Measurements from ENCODE around the gene KIF5A. TPM values are rescaled to one million over a fixed set of nuclear protein-coding genes. Genes with fewer than 3 reads are reported as not detected.

The KIF5A gene
- total and polyA plus RNA-seq, 2 donors (not counting 3 experiments of a cell fraction or from before 2014, with no cell fraction given), result 0.07 to 0.35 TPM

- DNase-seq (ENCODE audit: low read depth, low spot score) (no peak), FAIRE-seq (no peak)
- Histone ChIP-seq H3K4me2 (ENCODE audit: insufficient read depth, low read length) (peak overlapping the region; percentile 81), H3K4me3 (replicated peaks in 1 of 3; ENCODE audit: insufficient read depth in 1 of 3, low read depth in 1 of 3, low read length in 3 of 3) (peak overlapping the region; percentile 47 to 83 (median 50)), H4K20me1 (replicated peaks; ENCODE audit: control insufficient read depth, extremely low read depth, insufficient read depth, low read length) (no peaks in the 10 kb centered on the region), H3K27me3 (ENCODE audit: control insufficient read depth in 2 of 2, insufficient read depth in 2 of 2, low read length in 2 of 2) (no peaks in the 10 kb centered on the region), H3K4me1 (ENCODE audit: control insufficient read depth, extremely low read depth, insufficient read depth, low read length) (peaks cover 30% of the 10 kb centered on the region), H2AFZ (ENCODE audit: low read depth, low read length) (no peak overlapping the region), H3K9me3 (replicated peaks; ENCODE audit: control insufficient read depth, insufficient read depth, low read length) (no peaks in the 10 kb centered on the region), H3K79me2 (ENCODE audit: control insufficient read depth, insufficient read depth, low read length) (peaks cover 32% of the 10 kb centered on the region), H3K36me3 (ENCODE audit: control insufficient read depth in 2 of 2, extremely low read depth in 1 of 2, insufficient read depth in 2 of 2, low read length in 2 of 2) (peaks cover 7 to 30% of the 10 kb centered on the region in 2 experiments), H3K9me1 (replicated peaks; ENCODE audit: control insufficient read depth, extremely low read depth, insufficient read depth, low read length) (no peaks in the 10 kb centered on the region), H3K9ac (replicated peaks; ENCODE audit: extremely low read depth, insufficient read depth, low read length) (peak overlapping the region; percentile 75), H3K27ac (ENCODE audit: insufficient read depth, low read depth, low read length) (peak overlapping the region; percentile 27)
- dilution Hi-C loops (cut with MboI; ENCODE audit: extremely low pct_ligation_motif_present, low sequenced_read_pairs) (no loop called here), intact Hi-C loops (cut with micrococcal nuclease) (loop anchor here (5.0 kb wide), 1 partner anchor 37 kb away; the partner anchor contains the start of gene MARS1)
- ChIA-PET POLR2A (interaction anchor here (0.9 kb wide), 2 partner anchors 20 to 22 kb away, joined by 5 to 8 read pairs; no protein-coding TSS in a partner anchor), CTCF (interaction anchor here (1.1 to 1.5 kb wide), 3 partner anchors 23 to 109 kb away, joined by 3 to 6 read pairs (median 5); partner anchors contain the start of genes B4GALNT1 and DCTN2)
- TF ChIP-seq CTCF (IDR thresholded peaks at IDR 0.05; ENCODE audit: extremely low read depth in 1 of 2, insufficient read depth in 1 of 2, low read depth in 1 of 2, low read length in 2 of 2), result no peak
- TF ChIP-seq FOS (IDR thresholded peaks at IDR 0.05; ENCODE audit: borderline replicate concordance, insufficient read depth, low read length), result no peak
- no peak for TF ChIP-seq POLR2AphosphoS5 (IDR thresholded peaks at IDR 0.05; ENCODE audit: insufficient read depth, low read depth, low read length)
- no peak for TF ChIP-seq GATA2 (IDR thresholded peaks at IDR 0.05; ENCODE audit: insufficient read depth, insufficient read length, low read depth, low read length)
- TF ChIP-seq POLR2A (IDR thresholded peaks at IDR 0.05; ENCODE audit: low read depth, low read length), result no peak
- TF ChIP-seq MAX (IDR thresholded peaks at IDR 0.05; ENCODE audit: insufficient read depth, insufficient read length), result no peak
- no peak for TF ChIP-seq MYC (IDR thresholded peaks at IDR 0.05; ENCODE audit: low read depth, low read length)
- no peak for TF ChIP-seq JUN (IDR thresholded peaks at IDR 0.05; ENCODE audit: borderline replicate concordance, insufficient read depth, insufficient read length, low read depth)
- BruUV-seq (replicated peaks), result no TSS peak
Measured at GRCh38 chr12:57523706-57524614, 25.9 kb upstream of the KIF5A start.

Data from endothelial cell of umbilical vein (primary cell).